ENCODE results near the gene COPA.
"Not testable (repeated sequence)": the region's sequence is repeated elsewhere in the genome, so short reads cannot be mapped to it uniquely, and the experiment has no call there.

COPA gene

DNA sequence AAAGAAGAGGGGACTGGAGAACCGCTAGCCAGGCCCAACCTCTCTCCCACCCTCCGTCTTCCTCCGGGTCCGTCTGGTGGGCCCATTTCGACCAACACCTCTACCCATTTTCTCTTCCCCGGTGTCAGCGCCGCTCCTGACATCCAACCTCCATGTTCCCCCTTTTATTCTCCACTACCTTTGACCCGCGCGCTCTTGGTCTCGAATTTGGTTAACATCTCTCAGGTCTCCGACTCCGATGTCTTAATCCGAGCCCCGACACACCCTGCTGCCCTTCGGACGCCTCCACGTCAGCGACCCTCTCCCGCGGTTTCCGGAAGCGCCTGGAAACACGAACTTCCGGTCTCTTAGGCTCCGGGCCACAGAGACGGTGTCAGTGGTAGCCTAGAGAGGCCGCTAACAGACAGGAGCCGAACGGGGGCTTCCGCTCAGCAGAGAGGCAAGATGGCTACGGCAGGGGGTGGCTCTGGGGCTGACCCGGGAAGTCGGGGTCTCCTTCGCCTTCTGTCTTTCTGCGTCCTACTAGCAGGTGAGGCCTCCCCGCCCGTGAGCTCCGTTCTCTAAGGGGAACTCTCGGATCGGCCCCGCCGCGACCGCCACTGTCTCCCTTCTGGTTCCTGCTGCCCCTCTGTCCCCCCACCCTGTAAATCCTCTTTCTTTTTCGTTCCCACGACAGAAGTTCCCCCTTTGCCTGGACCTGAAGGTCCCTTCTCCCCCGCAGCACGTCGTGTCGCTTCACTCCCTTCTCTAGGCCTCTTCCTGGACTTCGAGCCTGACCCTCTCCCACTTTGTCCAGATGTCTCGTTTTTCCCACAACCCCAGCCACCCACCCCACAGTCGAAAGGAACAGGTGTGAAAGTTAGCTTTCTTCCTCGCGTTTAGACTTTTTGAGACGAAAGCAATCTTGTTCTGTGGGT is at the start of gene COPA, which contains the start of gene NCSTN:
TSS of gene COPA (minus strand) at position 298 of the 917 bp plus-strand sequence. CDS start at position 218, 80 bp downstream.
TSS of gene NCSTN (plus strand) at position 431 of the 917 bp plus-strand sequence. CDS start at position 445, 14 bp downstream.
- DNase-seq (ENCODE audit: low spot score), result peak; percentile 96

DNA sequence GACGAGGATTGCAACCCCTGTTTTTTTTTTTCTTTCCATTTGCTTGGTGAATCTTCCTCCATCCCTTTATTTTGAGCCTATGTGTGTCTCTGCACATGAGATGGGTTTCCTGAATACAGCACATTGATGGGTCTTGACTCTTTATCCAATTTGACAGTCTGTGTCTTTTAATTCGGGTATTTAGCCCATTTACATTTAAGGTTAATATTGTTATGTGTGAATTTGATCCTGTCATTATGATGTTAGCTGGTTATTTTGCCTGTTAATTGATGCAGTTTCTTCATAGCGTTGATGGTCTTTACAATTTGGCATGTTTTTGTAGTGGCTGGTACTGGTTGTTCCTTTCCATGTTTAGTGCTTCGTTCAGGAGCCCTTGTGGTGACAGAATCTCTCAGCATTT is 45.4 kb upstream of the COPA start:
- DNase-seq (ENCODE audit: low spot score), result not testable (repeated sequence)

DNA sequence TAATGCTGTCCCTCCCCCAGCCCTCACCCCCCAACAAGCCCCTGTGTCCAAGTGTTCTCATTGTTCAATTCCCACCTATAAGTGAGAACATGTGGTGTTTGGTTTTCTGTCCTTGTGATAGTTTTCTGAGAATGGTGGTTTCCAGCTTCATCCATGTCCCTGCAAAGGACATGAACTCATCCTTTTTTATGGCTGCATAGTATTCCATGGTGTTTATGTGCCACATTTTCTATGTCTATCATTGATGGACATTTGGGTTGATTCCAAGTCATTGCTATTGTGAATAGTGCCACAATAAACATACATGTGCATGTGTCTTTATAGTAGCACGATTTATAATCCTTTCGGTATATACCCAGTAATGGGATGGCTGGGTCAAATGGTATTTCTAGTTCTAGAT is 41.8 kb upstream of the COPA start:
- not testable (repeated sequence) for DNase-seq (ENCODE audit: low spot score)

DNA sequence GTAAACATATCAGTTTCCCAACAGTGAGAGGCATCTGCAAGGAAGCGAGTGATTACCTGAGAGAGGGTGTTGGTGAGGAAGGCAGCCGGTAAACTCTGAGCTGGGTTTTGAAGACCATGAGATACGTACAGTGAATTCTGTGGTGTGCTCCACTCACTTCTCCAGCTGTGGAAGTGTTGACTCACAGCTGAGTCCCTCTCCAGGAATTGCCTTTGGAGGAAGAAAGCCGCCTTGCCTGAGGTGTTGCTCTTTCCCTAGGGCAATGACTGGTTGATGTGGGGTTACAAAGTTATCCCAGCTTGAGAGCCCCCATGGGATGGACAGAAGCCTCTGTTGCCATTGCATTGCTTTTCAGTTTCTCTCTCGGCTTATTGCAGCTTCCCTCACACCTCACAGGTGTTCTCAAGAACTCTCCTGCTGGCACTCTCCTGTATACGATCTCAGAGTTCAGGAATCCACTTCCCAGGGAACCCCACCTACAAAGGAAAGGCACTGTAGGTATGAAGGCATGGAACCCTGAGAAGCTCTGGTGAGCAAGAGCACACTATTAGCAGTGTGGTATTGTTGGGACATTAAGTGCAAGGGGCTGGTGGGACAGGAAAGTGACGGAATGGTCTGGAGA is 34.6 kb upstream of the COPA start:
- peak; percentile 64 for DNase-seq (ENCODE audit: low spot score)

DNA sequence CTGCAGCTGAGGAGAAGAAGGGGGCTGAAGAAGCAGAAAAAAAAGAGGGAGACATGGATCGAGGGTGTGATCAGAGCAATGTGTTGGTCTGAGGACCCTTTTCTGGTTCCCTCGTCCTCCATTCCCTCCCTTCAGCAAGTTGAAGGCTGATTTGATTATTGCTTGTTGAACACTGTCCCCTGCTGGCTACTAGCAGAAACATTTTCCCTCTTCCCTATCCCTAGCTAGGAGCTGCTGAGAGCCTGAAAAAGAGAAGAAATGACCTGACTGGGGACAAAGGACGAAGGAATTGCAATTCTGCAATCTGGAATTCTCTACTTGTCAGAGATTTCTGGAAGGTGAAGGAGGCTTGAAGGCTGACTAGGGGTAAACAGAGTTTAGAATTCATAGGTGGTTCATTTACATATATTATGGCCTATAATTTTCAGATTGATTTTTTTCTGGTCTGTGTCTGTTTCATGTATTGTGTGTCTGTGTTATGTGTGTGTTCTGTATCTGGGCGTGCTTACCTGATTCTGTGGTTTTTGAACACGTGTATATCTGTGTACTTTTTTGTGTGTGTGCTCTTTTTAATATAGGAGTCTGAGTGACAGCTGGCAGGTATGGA is 33.6 kb upstream of the COPA start:
- DNase-seq (ENCODE audit: low spot score), result peak; percentile 69

DNA sequence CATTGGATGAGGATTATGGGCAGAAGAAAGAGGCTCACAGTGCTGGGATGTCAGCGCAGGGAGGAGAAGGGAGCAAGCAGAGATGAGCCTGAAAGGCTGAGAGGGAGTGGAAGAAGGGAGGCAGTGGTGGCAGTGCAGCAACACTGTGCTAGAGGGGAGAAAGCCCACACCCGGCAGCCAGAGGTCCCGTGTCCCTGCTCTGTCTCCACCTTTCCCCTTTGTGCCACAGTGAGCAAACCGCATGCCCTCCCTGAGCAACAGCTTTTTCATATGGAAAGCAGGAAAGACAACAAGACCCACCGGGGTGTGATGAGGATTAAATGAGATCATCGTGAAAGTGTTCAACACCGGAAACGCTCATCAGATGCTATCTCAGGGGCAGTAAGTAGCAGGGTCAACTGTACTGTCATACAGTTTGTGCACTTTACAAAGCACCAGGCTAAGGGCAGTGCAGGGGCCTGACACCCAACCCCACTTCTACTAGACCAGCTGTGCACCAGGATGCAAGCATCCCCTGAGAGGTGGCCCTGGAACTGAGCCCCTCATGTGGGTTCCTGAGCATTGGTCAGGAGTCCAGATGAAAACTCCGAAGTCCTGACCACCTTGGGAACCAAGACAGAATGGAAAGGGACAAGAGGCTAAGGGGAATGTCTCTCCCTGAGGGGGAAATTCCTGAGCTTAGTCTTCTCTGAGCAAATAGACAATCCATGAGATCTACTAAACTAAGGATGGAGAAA is 32.9 kb upstream of the COPA start:
- DNase-seq (ENCODE audit: low spot score), result no peak

DNA sequence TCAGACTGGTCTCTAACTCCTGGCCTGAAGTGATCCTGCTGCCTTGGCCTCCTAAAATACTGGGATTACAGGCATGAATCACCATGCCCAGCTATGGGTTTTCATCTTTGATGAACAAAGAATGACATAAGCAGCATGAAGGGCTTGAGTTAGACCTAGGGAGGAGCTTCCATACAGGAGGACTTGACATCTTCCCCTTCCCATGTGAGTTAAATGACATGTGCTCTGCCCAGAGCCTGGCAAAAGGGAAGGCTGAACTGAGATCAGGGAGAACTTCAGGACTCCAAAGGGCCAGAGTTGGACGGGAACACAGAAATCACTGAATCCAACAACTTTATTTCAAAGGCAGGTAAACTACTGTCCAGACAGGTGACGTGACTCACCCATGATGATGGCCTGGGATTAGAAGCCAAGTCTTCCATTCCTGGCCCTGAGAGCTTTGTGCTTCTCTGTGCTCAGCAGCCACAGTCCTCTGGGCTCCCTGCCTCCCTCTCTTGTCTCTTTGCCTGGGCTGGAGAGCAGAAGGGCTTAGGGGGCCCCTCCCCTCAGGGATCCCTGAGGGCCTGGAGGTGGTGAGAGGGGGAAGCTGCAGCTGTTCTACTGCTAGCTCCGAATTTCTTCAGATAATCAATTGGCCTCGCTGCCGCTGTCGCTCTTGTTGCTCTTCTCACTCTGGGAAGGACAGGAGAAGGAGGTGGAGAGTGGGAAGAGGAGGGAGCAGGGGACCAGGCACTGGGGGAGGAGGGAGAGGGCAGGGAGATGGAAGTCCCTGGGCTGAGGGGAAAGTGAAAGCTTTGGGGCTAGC is 31.5 kb upstream of the COPA start:
- no peak for DNase-seq (ENCODE audit: low spot score)

DNA sequence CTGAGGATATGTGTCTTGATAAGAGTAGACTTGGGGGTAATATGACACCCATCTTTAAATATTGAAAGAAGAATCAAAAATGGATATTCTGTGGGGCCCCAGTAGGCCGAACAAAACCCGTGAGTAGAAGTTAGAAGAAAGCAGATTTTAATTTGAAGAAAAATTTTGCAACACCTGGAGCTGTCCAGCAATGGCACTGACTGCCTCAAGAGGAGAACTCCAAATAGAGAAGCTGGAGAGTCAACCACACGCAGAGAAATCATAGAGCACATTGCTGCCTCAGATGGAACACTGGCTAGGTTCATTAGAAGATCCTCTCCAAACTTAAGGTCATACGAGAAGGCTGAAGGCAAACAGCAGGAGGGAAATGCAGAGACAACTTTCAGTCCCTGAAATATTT is 30.6 kb upstream of the COPA start:
- no peak for DNase-seq (ENCODE audit: low spot score)

DNA sequence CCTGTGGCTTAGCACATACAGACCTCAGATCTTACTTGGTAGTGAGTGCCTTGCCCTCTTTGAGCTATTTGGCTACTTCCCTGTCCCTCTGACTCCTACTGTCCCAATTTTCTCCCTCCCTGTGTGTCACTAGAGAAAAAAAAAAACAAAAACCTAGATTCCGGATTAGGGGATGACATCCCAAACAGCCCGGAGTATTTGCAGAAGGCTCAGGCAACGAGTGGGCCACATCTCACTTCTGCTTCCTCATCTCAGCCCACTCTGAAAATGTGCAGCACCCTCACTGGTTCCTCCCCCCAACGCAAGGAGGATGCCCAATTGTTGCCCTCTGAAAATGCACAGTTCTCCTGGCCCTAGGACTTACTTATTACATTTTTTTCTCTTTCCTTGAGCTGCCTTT is 28.7 kb upstream of the COPA start:
- DNase-seq (ENCODE audit: low spot score), result no peak

DNA sequence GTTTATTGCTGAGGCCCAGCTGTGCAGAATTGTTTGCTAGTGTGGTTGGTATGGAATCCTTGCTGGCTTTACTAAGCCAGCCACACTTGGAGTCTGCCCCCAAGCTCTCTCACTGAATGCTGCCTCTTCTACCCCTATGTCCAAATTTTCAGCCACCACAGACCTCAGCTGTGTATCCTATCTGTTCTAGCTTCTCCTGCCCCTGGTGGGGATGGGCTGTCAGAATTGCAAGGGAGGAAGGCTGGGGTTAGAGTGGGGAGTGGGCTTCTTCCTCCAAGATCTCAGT is 28.2 kb upstream of the COPA start:
- DNase-seq (ENCODE audit: low spot score), result no peak

DNA sequence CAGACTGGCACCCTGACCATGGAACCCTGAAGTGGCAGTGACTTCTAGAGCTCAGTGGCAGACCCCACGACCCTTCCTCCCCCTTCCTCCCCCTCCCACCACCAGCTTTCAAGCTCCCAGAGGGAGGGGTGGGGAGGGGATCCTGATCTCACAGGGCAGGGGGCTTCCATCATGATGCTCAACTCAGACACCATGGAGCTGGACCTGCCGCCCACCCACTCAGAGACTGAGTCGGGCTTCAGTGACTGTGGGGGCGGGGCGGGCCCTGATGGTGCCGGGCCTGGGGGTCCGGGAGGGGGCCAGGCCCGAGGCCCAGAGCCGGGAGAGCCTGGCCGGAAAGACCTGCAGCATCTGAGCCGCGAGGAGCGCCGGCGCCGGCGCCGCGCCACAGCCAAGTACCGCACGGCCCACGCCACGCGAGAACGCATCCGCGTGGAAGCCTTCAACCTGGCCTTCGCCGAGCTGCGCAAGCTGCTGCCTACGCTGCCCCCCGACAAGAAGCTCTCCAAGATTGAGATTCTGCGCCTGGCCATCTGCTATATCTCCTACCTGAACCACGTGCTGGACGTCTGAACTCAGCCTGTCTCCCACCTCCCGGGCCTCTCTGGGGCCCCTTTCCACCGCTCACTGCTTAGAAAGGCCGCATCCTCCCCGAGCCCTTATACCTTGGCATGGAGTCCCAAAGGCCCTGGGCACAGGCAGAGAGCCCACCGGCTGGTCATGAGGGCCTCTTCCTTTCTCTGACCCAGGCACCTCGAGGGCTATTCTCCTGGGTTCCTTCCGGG is 27.7 kb upstream of the COPA start:
- DNase-seq (ENCODE audit: low spot score), result no peak

DNA sequence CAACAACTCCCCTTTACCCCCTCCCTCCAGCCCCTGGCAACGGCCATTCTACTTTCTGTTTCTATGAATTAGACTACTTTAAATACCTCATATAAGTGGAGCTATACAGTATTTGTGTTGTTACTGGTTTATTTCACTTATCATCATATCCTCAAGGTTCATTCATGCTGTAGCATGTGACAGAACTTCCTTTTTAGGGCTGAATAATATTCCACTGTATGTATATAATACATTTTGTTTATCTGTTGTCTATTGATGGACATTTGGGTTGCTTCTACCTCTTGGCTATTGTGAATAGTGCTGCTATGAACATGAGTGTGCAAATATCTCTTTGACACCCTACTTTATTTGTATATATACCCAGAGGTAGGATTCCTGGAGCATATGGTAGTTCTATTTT is 26.0 kb upstream of the COPA start:
- no peak for DNase-seq (ENCODE audit: low spot score)

DNA sequence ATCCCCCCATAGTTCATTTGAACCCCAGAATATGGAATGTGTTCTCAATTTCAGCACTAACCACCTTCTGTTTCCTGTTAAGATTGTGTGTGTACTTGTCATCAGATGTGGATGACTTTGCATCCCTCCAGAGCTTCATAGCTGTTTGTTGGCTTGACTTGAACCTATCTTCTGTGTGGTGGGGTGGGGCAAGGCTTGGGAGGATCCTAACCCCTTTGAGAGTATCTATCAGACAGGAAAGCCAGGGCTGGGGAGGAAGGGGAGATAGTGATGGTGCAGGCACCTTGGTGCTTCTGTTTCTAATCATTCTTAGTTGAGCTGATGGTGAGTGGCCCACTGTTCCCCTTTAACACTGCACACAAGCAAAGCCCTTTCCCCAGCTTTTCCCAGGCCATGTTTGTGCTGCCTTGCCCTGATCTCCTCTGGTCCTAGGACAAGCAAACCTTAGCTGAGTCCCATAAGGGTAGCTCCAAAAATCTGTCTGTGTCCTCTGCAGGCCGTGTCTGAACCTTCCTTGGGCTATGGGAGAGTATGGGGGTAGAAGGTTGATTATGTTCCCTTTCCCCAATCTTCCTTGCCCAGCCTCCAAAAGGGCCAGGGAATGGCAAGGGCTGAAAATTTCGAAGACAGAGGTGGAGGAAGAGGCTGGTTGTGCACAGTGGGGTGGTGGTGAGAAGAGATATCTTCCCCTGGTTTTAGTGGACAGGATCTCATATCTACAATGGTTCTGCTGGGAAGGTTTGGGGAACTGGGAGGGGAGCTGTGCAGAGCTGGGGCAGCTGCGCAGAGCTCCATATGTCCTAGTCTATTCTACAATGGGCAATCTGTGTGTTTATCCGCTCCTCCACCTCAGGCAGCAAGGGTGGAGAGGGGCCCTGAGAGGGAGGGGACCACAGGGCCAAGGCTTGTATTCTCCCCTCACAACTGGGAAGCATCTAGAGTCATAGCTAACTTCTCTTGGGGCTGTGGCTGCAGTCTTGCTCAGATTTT is 25.2 kb upstream of the COPA start:
- no peak for DNase-seq (ENCODE audit: low spot score)

DNA sequence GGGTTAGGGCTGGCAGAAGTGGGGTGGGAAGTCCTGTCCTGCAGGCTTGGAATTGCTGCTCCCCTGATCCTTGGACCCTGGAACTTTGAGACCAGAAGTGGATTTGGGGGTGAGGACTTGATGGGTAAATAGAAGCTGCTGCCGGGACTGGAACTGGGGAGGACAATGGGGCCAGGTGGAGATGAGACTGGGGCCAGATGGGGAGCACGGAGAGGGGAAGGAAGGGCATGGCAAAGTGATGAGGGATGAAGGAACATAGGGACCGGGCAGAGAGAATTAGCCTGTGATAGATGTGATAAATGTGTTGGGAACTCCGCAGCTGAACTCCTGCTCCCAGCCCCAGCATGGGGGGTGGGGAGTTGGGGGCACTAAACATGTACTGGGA is 24.5 kb upstream of the COPA start:
- no peak for DNase-seq (ENCODE audit: low spot score)

DNA sequence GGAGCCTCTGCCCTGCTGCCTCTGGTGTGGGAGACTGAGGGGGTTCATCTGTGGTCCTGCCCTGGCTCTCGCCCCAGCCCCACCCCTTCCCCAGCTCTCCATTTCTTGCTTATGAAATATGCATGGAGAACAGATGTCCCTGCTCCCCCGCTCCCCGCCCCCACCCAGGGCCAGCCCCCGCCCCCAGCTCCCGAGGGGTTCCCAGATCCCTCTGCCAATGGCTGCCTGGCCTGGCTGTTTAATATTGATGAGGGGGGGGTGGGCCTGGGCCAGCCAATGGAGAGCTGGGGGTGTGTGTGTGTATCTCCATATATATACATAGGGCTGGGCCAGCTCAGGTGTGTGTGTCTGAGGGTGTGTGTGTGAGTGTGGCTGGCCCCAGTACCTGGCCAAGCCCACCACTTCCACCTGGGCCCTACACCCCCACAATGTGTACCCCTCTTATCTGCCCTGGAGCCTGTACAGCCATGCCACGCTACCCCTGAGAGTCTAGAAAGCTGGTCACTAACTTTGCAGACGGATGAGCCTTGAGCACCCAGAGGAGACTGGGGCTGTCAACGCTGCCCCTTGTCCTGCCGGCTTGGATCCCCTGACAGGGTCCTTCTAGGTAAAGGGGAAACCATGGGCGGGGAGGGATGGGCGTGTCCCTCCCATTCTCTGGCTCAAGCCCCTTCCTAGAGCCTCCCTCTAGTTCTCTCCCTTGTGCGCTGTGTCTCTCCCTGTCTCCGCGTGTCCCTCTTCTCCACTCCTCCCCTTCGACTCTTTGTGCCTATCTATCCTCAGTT is 23.9 kb upstream of the COPA start, which contains the start of gene NHLH1:
TSS of gene NHLH1 (plus strand) at position 341 of the 785 bp plus-strand sequence. CDS start 3,661 bp downstream, outside the sequence.
- DNase-seq (ENCODE audit: low spot score), result no peak

DNA sequence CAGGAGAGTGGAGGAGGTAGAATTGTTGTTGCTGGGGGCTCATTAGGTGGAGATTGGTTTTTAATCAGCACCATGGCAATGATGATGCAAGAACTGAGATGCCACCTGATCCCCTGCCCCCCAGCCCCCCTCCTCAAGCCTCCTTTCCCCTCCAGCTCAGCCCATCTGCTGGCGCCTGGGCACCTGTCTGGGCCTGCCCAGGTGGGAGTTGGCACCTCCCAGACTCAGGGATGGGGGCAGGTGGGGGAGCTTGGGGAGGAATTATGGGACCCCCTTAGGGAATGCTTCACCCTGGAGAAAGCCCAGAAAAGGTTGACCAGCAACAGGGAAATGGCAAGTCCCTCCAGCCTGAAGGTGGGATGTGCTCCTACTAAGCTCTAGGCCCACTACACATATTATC is 22.3 kb upstream of the COPA start:
- DNase-seq (ENCODE audit: low spot score), result no peak

DNA sequence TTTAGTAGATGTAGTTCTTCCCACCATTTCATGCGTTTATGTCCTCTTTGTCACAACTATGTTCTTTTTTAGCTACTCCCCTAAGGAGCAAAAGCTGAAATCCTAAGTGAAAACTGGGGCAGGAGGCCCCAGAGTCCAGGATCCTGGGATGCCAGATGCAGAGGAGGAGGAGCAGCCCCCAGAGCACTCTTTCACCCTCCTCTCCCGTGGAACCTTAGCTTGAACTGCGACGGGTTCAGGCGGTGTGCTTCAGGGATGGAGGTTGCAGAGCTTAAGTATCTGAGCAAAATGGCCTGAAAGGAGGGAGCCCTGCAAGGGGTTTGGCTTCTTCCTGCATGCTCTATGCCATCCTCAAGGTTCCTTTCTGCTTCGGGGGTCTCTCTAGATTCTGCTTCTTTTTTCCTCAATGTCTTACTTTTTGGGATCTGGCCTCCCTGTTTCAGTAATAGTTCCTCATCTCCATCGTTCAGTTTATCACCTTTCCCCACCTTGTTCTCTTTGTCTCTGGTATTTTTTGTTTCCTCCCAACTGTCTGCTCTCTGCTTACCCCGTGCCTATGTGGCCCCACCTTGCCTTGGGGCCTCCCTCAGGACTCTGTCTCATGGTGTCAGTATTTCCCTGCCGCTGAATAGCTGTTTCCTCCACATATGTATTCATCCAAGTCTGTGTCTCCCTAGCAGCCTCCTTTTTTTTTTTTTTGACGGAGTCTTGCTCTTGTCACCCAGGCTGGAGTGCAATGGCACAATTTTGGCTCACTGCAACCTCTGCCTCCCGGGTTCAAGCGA is 21.1 kb upstream of the COPA start:
- DNase-seq (ENCODE audit: low spot score), result no peak

DNA sequence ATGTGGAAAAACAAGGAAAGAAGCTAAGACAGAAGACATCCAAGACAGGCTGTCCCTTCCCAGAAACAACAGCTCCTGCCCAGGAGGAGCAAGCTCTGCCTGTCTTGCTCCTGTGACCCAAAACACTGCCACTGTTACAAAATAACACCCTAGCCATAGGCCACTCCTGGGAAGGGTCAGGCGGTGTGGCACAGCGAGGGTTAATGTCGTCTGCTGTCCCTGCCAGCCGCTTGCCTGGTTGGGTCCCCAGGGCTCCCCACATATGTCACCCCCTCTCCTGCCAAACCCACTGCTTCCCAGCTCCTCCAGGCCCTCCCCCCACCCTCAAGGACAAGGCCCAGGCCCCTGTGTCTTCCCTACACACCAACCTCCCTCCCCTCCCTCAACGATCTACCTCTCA is 20.0 kb upstream of the COPA start:
- no peak for DNase-seq (ENCODE audit: low spot score)

Measured in AG20443 (cell line).